GM19397 (cell line): ENCODE data around the gene NHLRC1.

Experiments
- ATAC-seq: cut with Tn5 transposase; IDR thresholded peaks from one replicate; pipeline ENCODE4 v1.9.1; 2021; ENCODE audit warnings: mild to moderate bottlenecking, moderate library complexity; ENCODE audit not compliant: unreplicated experiment

NHLRC1 gene

DNA sequence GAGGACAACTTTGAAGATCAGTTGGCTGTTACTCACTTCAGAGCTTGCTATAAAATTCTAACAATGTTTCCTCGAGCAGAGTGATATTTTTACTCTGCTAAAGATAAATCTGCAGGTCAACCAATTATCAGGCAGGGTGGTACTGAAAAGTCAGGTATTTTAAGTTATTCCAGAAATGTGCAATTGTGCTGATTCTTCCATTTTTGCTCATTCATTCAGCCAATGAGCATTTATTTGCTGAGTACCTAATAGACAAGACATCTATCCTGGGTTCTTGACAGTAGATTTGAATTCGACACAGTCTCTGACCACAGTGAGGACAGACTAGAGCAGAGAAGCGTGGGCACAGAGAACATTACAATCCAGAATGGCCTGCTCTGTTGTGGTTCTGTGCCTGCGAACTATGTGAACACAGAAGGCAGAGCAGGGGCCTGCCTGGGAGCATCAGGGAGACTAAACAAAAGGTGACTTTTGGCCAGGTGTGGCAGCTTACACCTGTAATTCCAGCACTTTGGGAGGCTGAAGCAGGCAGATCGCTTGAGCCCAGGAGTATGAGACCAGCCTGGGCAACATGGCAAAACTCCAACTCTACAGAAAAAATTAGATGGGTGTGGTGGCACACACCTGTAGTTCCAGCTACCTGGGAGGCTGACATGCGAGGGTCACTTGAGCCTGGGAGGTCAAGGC lies 17.6 kb upstream of the NHLRC1 start:
- ATAC-seq: no peak

DNA sequence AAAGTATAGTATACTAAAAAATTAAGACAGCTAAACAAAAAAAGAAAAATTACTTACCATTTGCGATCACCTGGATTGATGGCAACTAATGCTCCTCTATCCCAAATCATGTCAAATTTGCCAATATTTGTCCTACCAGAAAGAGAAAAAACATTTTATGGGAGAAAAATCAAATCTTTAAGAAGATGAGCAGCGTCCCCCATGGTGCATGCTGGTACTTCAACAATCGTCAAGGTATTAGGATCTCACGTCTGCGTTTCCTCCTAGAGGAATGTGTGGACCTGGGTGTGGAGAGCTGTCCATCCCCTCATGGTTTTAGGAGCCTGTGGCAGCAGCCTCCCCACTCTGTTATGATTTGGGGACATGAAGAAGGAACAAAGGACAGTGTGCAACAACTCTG lies 16.4 kb upstream of the NHLRC1 start:
- ATAC-seq: no peak

DNA sequence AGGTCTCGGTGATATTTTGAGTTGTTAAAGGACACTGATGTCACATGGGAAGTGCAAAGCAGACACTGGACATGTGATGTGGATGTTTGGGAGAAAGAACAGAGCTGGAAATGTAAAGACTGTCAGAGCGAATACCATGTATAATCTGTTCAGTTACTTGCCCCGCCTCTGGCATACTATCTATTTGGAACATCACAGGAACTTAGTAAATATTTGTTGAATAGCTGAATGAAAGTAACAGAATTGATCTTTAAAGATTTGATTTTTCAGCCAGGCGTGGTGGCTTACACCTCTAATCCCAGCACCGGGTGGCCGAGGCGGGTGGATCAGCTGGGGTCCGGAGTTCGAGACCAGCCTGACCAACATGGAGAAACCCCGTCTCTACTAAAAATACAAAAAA lies 13.8 kb upstream of the NHLRC1 start:
- ATAC-seq: no peak

DNA sequence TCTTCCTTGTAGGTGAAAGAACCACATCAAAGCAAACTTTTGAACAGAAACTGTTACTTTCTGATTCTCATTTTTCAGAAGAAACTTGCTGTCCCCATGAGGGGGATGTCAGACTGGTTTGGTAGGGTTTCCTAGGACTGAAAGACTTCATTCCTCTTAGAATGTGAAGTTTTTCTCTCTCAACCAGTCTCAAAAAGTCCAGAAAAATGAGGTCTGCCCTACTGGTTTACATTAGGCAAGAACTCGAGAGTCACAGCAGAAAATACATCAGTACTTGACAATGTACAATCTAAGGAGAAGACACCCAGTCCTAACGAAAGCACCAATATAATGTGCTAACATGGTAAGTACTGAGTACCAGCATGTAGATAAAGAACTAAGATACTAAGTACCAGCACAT lies 12.7 kb upstream of the NHLRC1 start:
- no peak for ATAC-seq

DNA sequence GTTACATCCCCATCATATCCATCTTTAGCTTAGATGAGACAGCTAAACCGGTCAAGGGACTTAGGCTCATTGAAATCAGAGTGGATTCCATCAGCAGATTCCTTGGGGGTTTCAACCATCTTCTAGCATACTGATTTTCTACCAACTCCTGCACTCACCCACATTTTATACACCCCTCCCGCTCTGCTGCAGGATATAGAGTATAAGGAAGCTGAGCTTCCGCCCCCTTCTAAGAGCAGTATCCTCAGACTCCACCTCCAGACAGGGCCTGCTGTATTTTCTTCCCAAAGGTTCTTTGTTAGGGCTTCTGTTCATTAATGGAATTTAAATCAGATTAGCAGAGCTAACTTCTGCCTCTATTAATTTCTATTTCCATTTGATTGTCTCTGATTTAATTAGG lies 9.9 kb upstream of the NHLRC1 start:
- ATAC-seq: no peak

DNA sequence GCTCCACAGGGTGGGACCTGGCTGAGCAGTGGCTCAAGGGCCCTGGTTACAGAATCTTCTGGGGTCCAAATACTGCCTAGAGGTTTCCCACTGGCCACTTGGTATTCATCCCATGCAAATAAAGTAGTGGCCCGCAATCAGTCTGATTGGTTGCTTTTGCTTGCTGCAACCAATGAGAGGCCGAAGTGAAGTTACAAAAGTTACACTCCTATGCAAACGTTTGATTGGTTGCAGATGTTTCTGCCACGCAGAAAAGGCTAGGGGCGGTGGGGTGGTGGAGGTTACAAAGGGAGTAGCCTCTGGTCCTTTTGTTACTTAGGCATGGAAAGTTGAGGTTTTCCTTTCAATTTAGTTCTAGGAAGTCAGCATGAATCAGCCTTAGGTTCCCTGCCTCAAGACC lies 3.6 kb upstream of the NHLRC1 start:
- ATAC-seq: no peak

DNA sequence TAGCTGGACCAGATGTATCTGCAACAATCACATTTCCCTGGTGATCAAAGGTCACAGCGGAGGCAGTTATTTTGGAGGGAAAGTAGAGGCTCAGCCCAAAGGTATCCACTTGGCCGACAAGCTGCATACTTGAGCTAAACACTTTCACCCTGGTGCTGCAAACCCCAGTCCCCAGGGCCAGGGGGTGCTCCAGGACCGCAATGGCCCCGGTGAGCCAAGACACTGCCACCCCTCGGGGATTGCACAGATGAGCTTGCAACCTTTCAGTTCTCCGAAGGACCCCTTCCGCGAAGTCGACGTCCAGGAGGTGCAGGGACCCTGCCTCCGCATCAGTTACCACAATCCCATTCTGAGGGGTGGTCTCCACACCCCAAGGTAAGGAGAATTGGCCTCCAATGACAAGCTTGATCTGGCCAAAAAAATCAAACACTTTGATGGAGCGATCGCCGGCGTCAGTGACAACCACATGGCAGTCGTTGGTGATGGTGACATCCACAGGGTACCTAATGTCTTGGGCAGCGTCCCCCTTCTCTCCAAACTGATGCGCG lies 823 bp downstream of the NHLRC1 start:
- no peak for ATAC-seq

DNA sequence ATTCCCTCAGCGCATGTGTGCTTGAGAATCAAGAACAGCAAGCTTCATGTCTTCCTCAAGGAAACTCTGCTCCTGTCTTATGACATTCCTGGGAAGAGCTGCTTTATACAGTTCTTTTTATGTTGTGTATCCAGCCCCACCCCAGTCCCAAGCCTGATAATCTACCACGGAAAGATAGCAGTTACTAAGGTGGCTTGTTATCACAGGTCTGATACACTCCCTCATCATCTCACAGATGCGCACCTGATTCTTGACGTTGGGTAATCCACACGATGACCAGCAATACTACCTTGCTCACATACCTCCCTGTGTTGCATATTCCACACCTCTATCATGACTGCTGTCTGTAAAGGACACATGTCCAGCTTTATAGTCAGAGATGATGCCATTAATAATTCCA lies 3.2 kb downstream of the NHLRC1 start:
- no peak for ATAC-seq

DNA sequence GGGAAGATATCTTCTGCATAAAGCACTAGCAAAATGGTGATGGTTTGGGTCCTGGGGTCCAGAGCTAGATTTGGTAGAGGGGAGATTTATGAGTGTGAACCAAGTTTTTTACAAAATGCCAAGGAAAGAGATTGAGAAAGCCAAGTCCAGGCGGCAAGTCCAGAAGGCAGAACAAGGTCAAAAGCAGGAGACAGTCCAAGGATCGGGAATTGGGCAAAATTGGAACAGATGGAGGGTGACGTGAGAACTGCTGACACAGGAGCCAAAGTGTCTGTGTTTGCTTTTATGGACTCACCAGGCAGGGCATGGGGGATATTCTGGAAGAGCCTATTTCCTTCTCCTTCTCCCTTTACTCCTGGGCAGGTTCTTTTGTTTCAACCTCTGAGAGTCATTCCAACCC lies 4.1 kb downstream of the NHLRC1 start:
- ATAC-seq: no peak

DNA sequence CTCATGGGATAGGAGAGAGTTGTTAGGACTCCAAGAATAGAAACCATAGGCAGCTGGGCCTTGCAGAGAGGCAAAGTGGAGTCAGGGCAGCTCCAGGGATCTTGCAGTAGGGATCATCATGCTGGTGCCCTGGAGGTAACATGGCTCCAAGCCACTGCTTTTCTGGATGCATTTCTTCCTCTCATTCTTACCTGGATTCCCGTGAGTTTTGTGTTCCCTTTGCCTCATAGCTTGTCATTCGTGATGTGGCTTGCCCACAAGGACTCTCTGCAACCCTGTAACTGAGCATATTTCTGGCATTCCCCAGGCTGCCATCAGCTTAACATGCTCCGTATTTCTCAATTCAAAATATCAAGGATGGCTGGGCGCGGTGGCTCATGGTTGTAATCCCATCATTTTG lies 5.3 kb downstream of the NHLRC1 start:
- no peak for ATAC-seq

DNA sequence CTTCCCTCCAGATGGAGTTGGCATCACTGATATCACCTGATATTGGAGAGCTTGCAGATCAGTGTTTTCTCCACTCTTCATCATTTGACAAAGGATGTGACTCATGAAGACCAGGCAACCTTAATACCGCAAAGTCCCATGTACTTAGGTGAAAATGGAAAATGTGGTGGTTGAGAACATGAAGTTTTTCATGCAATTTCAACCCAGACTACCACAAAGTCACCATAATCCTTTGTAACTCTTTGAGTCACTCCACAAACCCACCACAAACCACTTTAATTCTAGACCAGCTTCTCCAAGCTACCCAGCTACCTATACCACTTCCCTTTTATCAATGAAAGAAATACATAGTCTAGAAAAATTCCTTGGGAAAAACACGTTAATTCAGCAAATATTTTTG lies 7.1 kb downstream of the NHLRC1 start:
- ATAC-seq: no peak

DNA sequence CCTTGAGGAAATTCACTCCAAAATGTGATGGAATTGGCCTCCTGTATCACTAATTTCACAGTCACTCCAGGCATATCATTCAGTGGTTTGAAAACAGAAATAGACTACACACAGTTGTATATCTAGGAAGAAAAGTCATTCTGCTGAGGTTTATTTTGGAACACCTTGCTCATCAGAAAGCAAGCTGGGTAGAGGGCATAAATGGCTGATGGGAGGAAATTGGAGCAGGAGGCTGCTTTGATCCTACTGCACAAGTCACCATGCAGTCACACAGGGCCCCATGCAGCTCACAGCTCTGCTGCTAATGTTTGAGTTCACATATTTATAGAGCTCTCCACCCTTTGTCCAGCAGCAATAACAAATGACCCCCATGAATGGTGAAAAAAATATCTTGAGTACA lies 12.3 kb downstream of the NHLRC1 start:
- no peak for ATAC-seq

DNA sequence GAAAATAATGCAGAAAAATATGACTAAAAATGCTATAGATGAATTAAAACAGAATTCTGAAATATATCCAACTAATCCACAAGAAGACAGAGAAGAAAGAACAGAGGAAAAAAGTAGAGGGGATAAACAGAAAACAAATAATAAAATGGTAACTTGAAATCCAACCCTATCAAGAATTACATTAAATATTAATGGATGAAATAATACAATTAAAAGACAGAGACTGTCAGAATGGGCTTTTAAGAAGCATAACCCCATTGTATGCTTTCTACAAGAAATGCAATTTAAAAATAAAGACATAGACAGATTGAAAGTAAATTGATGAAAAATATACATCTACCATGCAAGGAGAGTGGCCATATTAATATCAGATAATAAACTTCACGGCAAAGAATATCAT lies 15.4 kb downstream of the NHLRC1 start:
- no peak for ATAC-seq

DNA sequence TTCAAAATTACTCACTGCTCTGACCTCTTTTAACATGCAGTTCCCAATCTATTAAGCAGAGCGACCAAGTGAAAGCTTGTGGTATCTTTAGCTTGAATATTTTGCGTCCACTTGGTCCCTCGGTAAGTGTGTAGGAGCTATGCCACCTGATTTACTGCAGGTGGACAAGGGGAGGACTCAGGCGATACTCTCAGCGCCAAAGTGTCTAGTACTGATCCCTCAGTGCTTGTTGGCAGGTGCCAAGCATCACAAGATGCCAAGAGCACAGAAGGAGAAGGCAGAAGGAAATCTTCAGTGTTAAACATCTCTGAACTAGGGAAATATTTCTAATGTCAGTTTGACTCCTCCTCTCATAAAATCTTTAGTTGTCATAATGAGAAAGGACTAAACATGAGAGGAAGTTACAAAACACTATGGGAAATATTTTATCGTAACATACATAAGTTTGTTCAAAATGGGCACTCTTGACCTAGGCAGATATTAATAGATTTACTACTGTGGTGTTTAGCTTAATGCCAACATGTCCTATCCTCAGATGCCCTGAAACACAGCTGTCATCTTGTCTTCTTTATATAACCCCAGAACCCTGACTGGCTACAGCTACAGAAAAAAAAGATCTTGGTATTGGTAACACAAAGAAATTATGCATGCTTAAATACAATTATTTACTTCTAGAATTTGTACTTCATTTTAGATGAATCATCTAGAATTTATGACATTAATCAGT lies 19.5 kb downstream of the NHLRC1 start:
- ATAC-seq: no peak

DNA sequence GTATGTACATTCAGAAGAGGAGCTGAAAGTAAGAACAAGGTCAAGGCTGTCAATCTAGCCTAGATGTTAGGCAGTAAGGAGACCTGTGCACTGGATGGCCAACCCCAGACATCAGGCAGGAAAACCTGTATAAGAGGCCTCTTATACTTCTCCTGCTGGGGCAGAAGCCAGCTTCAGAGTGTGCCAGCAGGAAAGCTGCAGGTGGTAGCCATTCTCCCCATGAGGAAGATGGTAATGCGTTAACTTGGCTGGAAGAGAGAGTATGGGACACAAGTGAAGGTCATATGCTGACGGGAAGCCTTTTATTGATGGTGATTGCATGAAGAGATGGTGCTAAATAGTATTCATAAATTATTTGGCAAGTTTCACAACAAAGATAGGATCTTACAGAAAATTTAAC lies 20.6 kb downstream of the NHLRC1 start:
- no peak for ATAC-seq

DNA sequence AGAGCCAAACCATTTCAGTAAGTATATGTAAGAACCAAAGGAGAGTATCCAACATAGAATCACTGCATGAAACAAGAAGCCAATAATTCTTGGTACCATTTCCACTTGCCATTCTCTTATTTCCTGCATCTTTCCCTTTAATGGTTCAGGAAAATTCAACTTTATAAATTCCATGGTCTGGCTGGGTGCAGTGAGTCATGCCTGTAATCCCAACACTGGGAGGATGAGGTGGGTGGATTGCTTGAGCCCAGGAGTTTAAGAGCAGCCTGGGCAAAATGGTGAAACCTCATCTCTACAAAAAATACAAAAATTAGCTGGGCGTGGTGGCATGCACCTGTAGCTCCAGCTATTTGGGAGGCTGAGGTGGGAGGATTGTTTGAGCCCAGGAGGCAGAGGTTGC lies 21.2 kb downstream of the NHLRC1 start:
- no peak for ATAC-seq

DNA sequence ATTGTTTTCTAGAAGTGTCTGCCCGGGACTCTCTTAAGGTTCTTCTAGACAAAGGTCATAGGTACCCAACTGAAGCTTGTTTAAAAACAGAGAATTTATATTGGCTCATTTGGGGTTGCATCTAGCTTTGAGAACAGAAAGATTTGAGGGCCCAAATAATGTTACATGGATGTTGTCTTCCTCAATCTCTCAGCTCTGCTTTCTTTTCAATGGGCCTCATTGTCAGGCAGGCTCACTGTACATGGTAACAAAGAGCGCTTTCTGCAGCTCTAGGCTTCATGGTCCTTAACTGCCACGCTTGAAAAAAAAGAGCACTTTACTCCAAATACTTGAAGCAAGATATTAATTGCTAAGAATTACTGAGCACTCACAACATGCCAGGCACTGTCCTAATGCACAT lies 22.2 kb downstream of the NHLRC1 start:
- no peak for ATAC-seq

DNA sequence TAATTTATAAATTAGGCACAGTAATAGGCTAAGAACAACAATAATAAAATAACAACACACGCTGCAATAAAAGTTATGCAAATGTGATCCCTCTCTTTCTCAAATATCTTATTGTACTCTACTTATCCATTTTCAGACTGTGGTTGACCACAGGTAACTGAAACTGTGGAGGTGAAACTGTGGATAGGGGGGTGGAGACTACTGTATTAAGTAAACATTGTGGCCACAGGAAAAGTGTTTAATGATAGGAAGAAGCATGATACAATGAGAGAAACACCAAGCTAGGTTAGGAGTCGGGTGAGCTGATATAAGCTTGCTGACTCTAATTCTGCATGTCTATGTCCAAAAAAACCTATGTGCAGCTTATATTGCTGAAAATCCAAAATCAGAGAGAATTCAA lies 23.0 kb downstream of the NHLRC1 start:
- no peak for ATAC-seq

DNA sequence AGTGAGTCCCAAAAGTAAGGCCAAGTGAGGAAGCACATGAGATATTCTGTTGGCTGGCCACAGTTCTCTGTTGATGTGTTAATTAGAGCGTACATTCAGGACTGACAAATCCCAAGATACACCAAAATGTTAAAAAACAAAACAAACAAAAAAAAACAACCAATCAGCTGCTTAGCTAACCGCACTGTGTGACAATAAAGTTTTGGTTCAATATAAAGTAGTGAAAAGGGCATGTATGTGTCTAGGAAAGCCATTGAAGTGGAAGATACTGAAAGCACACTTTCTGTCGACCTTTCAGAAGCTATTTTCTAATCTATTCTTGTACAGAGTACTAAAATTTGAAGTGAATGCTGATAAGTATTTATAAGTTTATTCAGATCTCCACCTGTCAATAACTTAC lies 26.1 kb downstream of the NHLRC1 start:
- no peak for ATAC-seq

DNA sequence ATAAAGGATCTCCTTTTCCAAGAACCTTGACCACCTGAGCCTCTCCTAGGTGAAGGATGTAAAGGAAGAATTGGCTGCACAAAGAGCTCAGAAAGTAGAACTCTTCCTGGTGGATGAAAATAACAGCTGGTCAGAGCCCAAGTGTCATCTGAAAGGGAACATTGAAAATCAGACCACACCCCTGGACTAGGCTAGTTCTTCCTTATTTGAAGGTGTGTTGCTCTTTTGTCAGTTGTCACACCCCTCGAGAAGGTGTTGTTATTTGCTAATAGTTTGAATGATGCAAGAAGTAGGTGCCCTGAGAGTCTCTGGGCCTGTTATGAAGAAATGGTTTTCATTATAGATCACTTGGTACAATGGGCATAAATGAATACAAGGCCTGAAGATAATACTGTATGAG lies 31.1 kb downstream of the NHLRC1 start:
- no peak for ATAC-seq

DNA sequence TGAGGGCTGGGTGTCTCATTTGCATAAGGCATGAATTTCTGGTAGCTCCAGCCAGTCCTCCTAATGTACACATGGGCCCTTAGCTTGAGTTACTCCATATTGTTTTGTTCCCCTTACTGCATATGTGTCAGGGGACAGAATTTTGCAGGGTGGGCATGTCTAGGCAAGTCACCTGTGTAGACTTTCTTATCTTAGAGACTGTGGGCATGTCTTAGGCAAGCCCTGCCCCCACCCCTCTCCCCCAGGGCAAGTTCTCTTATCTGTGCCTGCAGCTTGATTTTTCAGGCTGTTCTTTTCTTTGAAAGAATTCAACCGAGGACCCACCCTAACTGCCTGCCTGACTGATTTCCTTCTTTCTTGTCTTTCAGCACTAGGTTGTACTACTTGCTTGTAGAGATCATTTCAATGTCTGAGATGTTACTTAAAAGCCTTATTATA lies 32.1 kb downstream of the NHLRC1 start:
- no peak for ATAC-seq
